Placental pericyte (primary cell): ENCODE results near the gene MBLAC2. TPM values are rescaled to one million over a fixed set of nuclear protein-coding genes. Genes with fewer than 3 reads are reported as not detected.

Source experiments
- total RNA-seq: library from RNA; depleted of rRNA; stranded (reverse); fragments of >200 nt; gene quantifications from 2 replicates; pipeline ENCODE4 v1.2.3, GENCODE V29; 2012

The MBLAC2 gene
- total RNA-seq: 3.9 and 5.2 TPM in 2 replicates

DNA sequence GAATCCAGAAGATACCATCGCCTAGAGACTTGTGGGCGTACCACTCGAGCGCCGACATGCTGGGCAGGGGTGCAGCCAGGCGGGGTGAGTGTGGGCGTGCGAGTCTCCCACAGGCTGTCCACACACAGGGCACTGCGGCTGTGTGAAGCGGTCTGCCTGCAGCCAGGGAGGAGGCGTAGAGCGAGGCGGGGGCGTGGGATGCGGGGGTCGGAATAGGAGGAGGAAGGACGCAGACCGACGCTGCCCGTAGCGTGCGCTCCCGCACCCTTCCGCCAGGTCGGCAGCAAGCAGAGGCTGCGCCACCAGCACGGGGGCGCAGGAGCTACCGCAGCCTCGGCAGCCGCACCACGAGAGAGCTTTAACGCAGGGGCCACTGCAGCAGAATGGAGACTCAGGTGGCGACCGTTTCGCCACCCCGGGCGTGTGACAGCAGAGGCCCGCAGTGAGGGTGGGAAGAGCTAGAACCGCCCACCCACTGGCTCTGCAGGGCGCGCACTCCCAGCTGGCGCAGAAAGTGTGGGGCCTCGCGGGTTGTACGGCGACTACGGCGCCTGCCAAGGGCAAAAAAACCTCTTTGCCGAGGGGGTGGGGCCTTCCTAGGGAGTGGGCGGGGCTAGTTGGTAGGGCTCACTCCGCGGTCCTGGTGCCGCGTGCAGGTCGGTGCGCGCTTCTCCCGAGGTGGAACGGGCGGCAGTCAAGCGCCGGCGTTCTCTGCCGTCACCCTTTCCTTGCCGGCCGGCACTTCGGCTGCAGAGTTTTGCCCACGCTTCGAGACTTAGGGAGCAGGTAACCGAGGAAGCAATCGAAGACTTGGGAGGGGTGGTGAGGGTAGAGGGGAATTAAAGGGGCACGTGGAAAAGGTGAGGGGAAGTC is at the start of gene MBLAC2, which contains the start of gene POLR3G:
Gene MBLAC2 (minus strand): TSS at position 537 of the 873 bp plus-strand sequence. CDS start 479 bp downstream, at position 58.
Gene POLR3G (plus strand): TSS at position 630 of the 873 bp plus-strand sequence. CDS start 10,704 bp downstream, outside the sequence.

DNA sequence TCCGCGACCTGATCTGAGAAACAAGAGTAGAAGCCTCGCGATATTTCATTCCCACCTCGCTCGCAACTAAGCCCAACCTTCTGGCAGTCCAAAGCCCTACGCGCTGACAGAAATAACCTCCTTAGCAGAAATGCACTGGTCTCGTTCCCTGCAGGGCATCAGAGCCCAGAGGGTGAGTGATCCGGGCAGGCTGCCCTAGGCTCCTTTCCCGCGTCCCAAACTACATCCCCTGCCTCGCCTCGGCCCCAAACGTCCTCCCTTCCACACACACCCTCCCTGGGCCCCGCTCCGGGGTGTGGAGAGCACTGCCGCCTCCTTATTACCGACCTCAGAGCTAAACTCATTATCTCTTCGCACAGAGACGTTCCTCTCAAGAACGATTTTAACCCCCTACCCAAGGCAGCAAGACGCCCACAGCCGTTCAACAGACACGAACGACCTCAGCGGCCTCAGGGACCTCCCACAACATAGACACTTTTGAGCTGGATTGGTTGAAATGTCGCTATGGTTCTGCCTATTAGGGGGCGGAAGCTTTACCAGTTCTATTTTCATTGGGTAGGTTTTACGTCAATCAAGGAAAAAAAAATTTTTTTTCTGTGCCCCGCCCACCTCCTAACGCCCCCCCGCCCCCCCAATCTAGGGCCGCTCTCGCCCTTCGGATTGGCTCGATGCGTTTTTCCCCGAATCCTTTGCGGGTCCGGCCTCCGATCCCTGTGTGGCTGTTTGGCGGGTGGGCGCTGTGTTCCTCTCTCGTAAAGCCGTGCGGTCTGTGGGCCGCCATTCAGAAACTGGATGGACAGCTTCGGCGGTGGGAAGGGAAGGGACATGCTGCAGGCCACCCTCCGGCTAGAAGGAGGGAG is 65.0 kb downstream of the MBLAC2 start, which contains the start of gene CETN3:
Gene CETN3 (minus strand): TSS at position 439 of the 860 bp plus-strand sequence. CDS start 95 bp downstream, at position 344.

Other genes starting within 250 kb of the MBLAC2 start
- gene CETN3, start 65.0 kb downstream of the MBLAC2 start, total RNA-seq: 6.6 and 10.3 TPM in 2 replicates
- gene POLR3G, start 93 bp upstream of the MBLAC2 start, total RNA-seq: 1.1 and 5.0 TPM in 2 replicates
- gene LYSMD3, start 54.8 kb upstream of the MBLAC2 start, total RNA-seq: 21.6 and 25.2 TPM in 2 replicates
- gene ADGRV1, start 84.0 kb upstream of the MBLAC2 start, total RNA-seq: 0.14 and 0.66 TPM in 2 replicates